Upper lobe of right lung (tissue), 1 donor: ENCODE measurements around the gene TOB2. TPM values are rescaled to one million over a fixed set of nuclear protein-coding genes. Genes with fewer than 3 reads are reported as not detected.
"Not testable (repeated sequence)": the region's sequence is repeated elsewhere in the genome, so short reads cannot be mapped to it uniquely, and the experiment has no call there.

Experiments
- ATAC-seq: fragments of 200-7000 bp; cut with Tn5 transposase; one replicate; pipeline ENCODE4 v1.9.1; 2020; ENCODE audit warnings: mild to moderate bottlenecking, moderate library complexity
- DNase-seq: peaks from one replicate; pipeline ENCODE4 v3.0.0-alpha.2; 2020
- H3K27ac ChIP-seq: fragments of 200-600 bp; one replicate; pipeline ENCODE4 v1.8.0; 2022
- H3K27me3 ChIP-seq: fragments of 200-600 bp; one replicate; pipeline ENCODE4 v1.8.0; 2022; ENCODE audit warnings: mild to moderate bottlenecking
- H3K36me3 ChIP-seq: fragments of 200-600 bp; one replicate; pipeline ENCODE4 v1.8.0; 2022
- H3K4me1 ChIP-seq: fragments of 200-600 bp; one replicate; pipeline ENCODE4 v1.8.0; 2022
- H3K4me3 ChIP-seq: fragments of 200-600 bp; one replicate; pipeline ENCODE4 v1.8.0; 2022; ENCODE audit warnings: mild to moderate bottlenecking
- H3K9me3 ChIP-seq: fragments of 200-600 bp; one replicate; pipeline ENCODE4 v1.8.0; 2022
- CTCF ChIP-seq: fragments of 200-600 bp; IDR thresholded peaks from one replicate; pipeline ENCODE4 v1.8.0; 2022; ENCODE audit warnings: antibody characterized with exemption
- intact Hi-C: fragments of 100-400 bp; cut with DNase I; formaldehyde crosslinking; loops from one replicate; pipeline ENCODE4 v1.11.0; 2022
- total RNA-seq: library from RNA; stranded (reverse); fragmentation: NEBNext Ultra II Directional; extraction: Animal tissue kit (Norgen Biotek cat#: 25700); gene quantifications from one replicate; pipeline ENCODE4 v1.2.1, GENCODE V29; 2021
- donor health status: DM: no; HTN: yes; CAD: no; lungs with severe emphysema.

Gene TOB2
- total RNA-seq, 1 donor from 2014 or later = 47.7 TPM

- Histone ChIP-seq H3K9me3 (no peaks in the 10 kb centered on the region), H3K4me3 (peak overlapping the region; percentile 93), H3K36me3 (peaks cover 15% of the 10 kb centered on the region), H3K27ac (peak overlapping the region; percentile 99), H3K27me3 (no peaks in the 10 kb centered on the region), H3K4me1 (peaks cover 7% of the 10 kb centered on the region)
- no peak for DNase-seq
- no peak for TF ChIP-seq CTCF
- ATAC-seq = no peak
- intact Hi-C loops = no loop called here
Measured at GRCh38 chr22:41445129-41446056, 1.2 kb downstream of the TOB2 start.

- no peaks in the 10 kb centered on the region for H3K27me3 ChIP-seq
- intact Hi-C loops = no loop called here
- H3K4me1 ChIP-seq = peaks cover 7% of the 10 kb centered on the region
- no peak for TF ChIP-seq CTCF
- H3K36me3 ChIP-seq = peaks cover 16% of the 10 kb centered on the region
- peak overlapping the region; percentile 93 for H3K4me3 ChIP-seq
- DNase-seq (peak; percentile 94), ATAC-seq (peak; percentile 74)
- no peaks in the 10 kb centered on the region for H3K9me3 ChIP-seq
- peak overlapping the region; percentile 99 for H3K27ac ChIP-seq
Measured at GRCh38 chr22:41444360-41445128, 2.1 kb downstream of the TOB2 start.

GRCh38 chr22:41442240-41442792 is 4.3 kb downstream of the TOB2 start:
- Histone ChIP-seq H3K27me3 (no peaks in the 10 kb centered on the region), H3K4me3 (no peak overlapping the region), H3K27ac (no peak overlapping the region), H3K4me1 (peaks cover 10% of the 10 kb centered on the region), H3K9me3 (no peaks in the 10 kb centered on the region), H3K36me3 (peaks cover 25% of the 10 kb centered on the region)
- DNase-seq = no peak
- ATAC-seq = no peak
- intact Hi-C loops = no loop called here
- no peak for TF ChIP-seq CTCF

GRCh38 chr22:41440511-41440910 is 6.1 kb downstream of the TOB2 start:
- DNase-seq, H3K27ac ChIP-seq, H3K4me3 ChIP-seq, ATAC-seq, intact Hi-C loops, H3K27me3 ChIP-seq, H3K9me3 ChIP-seq: not testable (repeated sequence)
- peaks cover 43% of the 10 kb centered on the region for H3K36me3 ChIP-seq
- H3K4me1 ChIP-seq = peaks cover 10% of the 10 kb centered on the region

- intact Hi-C loops = no loop called here
- no peaks in the 10 kb centered on the region for H3K9me3 ChIP-seq
- no peak for DNase-seq
- H3K27ac ChIP-seq = no peak overlapping the region
- peaks cover 12% of the 10 kb centered on the region for H3K4me1 ChIP-seq
- no peaks in the 10 kb centered on the region for H3K27me3 ChIP-seq
- TF ChIP-seq CTCF = no peak
- ATAC-seq = no peak
- no peak overlapping the region for H3K4me3 ChIP-seq
- H3K36me3 ChIP-seq = peaks cover 60% of the 10 kb centered on the region
Measured at GRCh38 chr22:41437198-41437597, 9.4 kb downstream of the TOB2 start.
